ENCODE data around the gene TUBD1. TPM values are rescaled to one million over a fixed set of nuclear protein-coding genes. Genes with fewer than 3 reads are reported as not detected.

TUBD1 gene
- total and polyA plus RNA-seq, 2 of the 13 experiments (the other 11 are each of a cell fraction or from before 2014, with no cell fraction given) = 18.2 to 25.9 TPM

- no peak for TF ChIP-seq TCF7L2 (IDR thresholded peaks at IDR 0.05; ENCODE audit: low read depth, low read length)
- TF ChIP-seq POLR2AphosphoS2 (IDR thresholded peaks at IDR 0.05; ENCODE audit: low read depth, low read length) = no peak
- 0 out of 2 replicates have a peak, but pooled peaks have one; percentile 79 for TF ChIP-seq ELF4 (CRISPR knock-in tag; IDR thresholded peaks at IDR 0.05; ENCODE audit: borderline replicate concordance)
- TF ChIP-seq ZNF879 (CRISPR knock-in tag; IDR thresholded peaks at IDR 0.05) = peak; percentile 45
- TF ChIP-seq NCOA1 (CRISPR knock-in tag; IDR thresholded peaks at IDR 0.05) = peak; percentile 8; the same call in 1 of the 2 replicates
- TF ChIP-seq KLF16 (CRISPR knock-in tag; IDR thresholded peaks at IDR 0.05) = 0 out of 4 replicates have a peak, but pooled peaks of 1 of the 2 experiments have one; percentile 11
- TF ChIP-seq SAP130 (CRISPR knock-in tag; IDR thresholded peaks at IDR 0.05; ENCODE audit: low read depth) = peak; percentile 74; the same call in 1 of the 2 replicates
- TF ChIP-seq, protein P1, sequence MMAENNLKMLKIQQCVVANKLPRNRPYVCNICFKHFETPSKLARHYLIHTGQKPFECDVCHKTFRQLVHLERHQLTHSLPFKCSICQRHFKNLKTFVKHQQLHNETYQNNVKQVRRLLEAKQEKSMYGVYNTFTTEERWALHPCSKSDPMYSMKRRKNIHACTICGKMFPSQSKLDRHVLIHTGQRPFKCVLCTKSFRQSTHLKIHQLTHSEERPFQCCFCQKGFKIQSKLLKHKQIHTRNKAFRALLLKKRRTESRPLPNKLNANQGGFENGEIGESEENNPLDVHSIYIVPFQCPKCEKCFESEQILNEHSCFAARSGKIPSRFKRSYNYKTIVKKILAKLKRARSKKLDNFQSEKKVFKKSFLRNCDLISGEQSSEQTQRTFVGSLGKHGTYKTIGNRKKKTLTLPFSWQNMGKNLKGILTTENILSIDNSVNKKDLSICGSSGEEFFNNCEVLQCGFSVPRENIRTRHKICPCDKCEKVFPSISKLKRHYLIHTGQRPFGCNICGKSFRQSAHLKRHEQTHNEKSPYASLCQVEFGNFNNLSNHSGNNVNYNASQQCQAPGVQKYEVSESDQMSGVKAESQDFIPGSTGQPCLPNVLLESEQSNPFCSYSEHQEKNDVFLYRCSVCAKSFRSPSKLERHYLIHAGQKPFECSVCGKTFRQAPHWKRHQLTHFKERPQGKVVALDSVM (CRISPR knock-in tag; IDR thresholded peaks at IDR 0.05) = peak; percentile 99
- TF ChIP-seq ZNF792 (CRISPR knock-in tag; IDR thresholded peaks at IDR 0.05) = peak; percentile 9; the same call in 1 of the 2 replicates
- peak; percentile 34; the same call in 1 of the 2 replicates for TF ChIP-seq ZNF441 (CRISPR knock-in tag; IDR thresholded peaks at IDR 0.05; ENCODE audit: borderline replicate concordance)
- no peak for TF ChIP-seq KDM2A (CRISPR knock-in tag; IDR thresholded peaks at IDR 0.05; ENCODE audit: borderline replicate concordance, low read depth)
- TF ChIP-seq ZNF629 (CRISPR knock-in tag; conservative IDR thresholded peaks at IDR 0.05) = 0 out of 2 replicates have a peak, but pooled peaks have one; percentile 28
- TF ChIP-seq, protein P2, sequence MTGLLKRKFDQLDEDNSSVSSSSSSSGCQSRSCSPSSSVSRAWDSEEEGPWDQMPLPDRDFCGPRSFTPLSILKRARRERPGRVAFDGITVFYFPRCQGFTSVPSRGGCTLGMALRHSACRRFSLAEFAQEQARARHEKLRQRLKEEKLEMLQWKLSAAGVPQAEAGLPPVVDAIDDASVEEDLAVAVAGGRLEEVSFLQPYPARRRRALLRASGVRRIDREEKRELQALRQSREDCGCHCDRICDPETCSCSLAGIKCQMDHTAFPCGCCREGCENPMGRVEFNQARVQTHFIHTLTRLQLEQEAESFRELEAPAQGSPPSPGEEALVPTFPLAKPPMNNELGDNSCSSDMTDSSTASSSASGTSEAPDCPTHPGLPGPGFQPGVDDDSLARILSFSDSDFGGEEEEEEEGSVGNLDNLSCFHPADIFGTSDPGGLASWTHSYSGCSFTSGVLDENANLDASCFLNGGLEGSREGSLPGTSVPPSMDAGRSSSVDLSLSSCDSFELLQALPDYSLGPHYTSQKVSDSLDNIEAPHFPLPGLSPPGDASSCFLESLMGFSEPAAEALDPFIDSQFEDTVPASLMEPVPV (CRISPR knock-in tag; IDR thresholded peaks at IDR 0.05) = 0 out of 2 replicates have a peak, but pooled peaks have one; percentile 10
- peak; percentile 21; the same call in 1 of the 2 replicates for TF ChIP-seq STAG1 (CRISPR knock-in tag; IDR thresholded peaks at IDR 0.05)
- no peak for TF ChIP-seq RAD51 (IDR thresholded peaks at IDR 0.05; ENCODE audit: borderline replicate concordance)
- TF ChIP-seq U2AF1 (optimal IDR thresholded peaks at IDR 0.05; ENCODE audit: low read depth, low read length) = peak; percentile 50
- TF ChIP-seq ZNF674 (CRISPR knock-in tag; IDR thresholded peaks at IDR 0.05; ENCODE audit: low read depth) = peak; percentile 26; the same call in 1 of the 2 replicates
- 0 out of 2 replicates have a peak, but pooled peaks have one; percentile 17 for TF ChIP-seq PRDM10 (CRISPR knock-in tag; IDR thresholded peaks at IDR 0.05; ENCODE audit: low read depth)
- TF ChIP-seq ATF6 (CRISPR knock-in tag; conservative IDR thresholded peaks at IDR 0.05) = 0 out of 2 replicates have a peak, but pooled peaks have one; percentile 49
- TF ChIP-seq ZNF772 (CRISPR knock-in tag; IDR thresholded peaks at IDR 0.05) = peak; percentile 15; the same call in 1 of the 2 replicates
Measured at GRCh38 chr17:59892251-59892923, 356 bp downstream of the TUBD1 start (continued).
